ENCODE data around the gene DNAJC30. TPM values are rescaled to one million over a fixed set of nuclear protein-coding genes. Genes with fewer than 3 reads are reported as not detected.

DNAJC30 gene
- total and polyA plus RNA-seq, 2 of the 8 experiments (the other 6 are each of a cell fraction or from before 2014, with no cell fraction given), result 6.1 to 6.3 TPM

DNA sequence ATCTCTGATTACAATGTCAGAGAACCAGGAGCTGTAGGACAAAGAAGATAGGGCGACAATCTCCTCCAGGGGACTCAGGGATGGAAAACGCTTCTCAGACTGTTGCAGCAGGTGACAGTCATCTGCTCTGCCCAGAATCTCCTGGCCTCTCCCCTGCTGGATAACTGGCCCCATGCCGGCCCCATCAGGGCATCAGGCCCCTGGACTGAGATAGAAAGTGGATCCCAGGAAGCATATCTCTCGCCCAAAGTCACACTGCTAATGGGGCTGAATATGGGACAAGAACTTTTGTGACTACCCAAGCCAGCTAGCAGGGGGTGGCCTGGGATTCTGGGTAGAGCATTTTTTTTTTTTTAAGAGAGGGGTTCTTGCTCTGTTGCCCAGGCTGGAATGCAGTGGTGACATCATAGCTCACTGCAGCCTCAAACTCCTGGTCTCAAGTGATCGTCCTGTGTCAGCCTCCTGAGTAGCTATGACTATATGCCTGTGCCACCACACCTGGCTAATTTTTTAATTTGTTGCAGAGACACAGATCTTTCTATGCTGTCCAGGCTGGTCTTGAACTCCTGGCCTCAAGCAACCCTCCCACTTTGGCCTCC is 38.5 kb downstream of the DNAJC30 start:
- Histone ChIP-seq H3K79me1 (ENCODE audit: low read depth, low read length) (no peaks in the 10 kb centered on the region), H3K79me2 (ENCODE audit: control insufficient read depth in 1 of 2, insufficient read depth in 2 of 2, low read length in 2 of 2) (no peaks in the 10 kb centered on the region), H2BK20ac (ENCODE audit: low read length) (no peak overlapping the region), H2BK12ac (ENCODE audit: low read depth, low read length) (no peak overlapping the region), H4K20me1 (replicated peaks in 1 of 2; ENCODE audit: control insufficient read depth in 1 of 2, insufficient read depth in 2 of 2, low read length in 2 of 2) (no peaks in the 10 kb centered on the region), H3K9me3 (ENCODE audit: insufficient read depth in 2 of 2, low read depth in 1 of 2, low read length in 1 of 2) (no peaks in the 10 kb centered on the region; a peak in 1 of 4 replicates), H2BK120ac (replicated peaks; ENCODE audit: low read depth, low read length) (no peak overlapping the region), H3K4ac (replicated peaks; ENCODE audit: insufficient read length, low read depth, low read length) (no peak overlapping the region), H3K14ac (ENCODE audit: insufficient read length) (no peak overlapping the region), H4K91ac (replicated peaks; ENCODE audit: insufficient read length, low read length) (no peak overlapping the region), H2AK5ac (ENCODE audit: low read depth, low read length) (no peak overlapping the region), H3K23me2 (ENCODE audit: low read depth, low read length) (peaks cover 8% of the 10 kb centered on the region; the same call in 1 of the 2 replicates), H3K9ac (replicated peaks in 1 of 4; ENCODE audit: extremely low read depth in 1 of 4, low read depth in 3 of 4, low read length in 3 of 4) (no peak overlapping the region), H3K4me2 (ENCODE audit: insufficient read depth in 1 of 2, low read depth in 2 of 2, low read length in 2 of 2) (no peak overlapping the region), H3K27me3 (replicated peaks in 1 of 4; ENCODE audit: control insufficient read depth in 3 of 4, extremely low read depth in 1 of 4, insufficient read depth in 3 of 4, low read length in 3 of 4) (peaks cover 0 to 28% (median 24%) of the 10 kb centered on the region in 4 experiments; a peak in 6 of 7 replicates), H3K36me3 (ENCODE audit: control insufficient read depth in 2 of 4, insufficient read depth in 4 of 4, low read length in 3 of 4) (no peaks in the 10 kb centered on the region), H3K56ac (replicated peaks; ENCODE audit: insufficient read length, low read depth, low read length) (no peak overlapping the region), H3K4me1 (replicated peaks in 1 of 4; ENCODE audit: control insufficient read depth in 3 of 4, insufficient read depth in 4 of 4, low read length in 3 of 4) (peaks cover 0 to 12% (median 7%) of the 10 kb centered on the region in 4 experiments; a peak in 6 of 7 replicates), H2BK15ac (ENCODE audit: low read length) (no peak overlapping the region), H2BK5ac (ENCODE audit: low read depth, low read length) (no peak overlapping the region), H3K4me3 (ENCODE audit: extremely low read depth in 1 of 4, insufficient read depth in 2 of 4, low read depth in 3 of 4, low read length in 4 of 4) (no peak overlapping the region), H4K8ac (ENCODE audit: extremely low read depth, insufficient read depth, low read length) (no peak overlapping the region), H4K5ac (ENCODE audit: insufficient read length, low read depth, low read length) (no peak overlapping the region), H3K27ac (ENCODE audit: low read depth, low read length) (no peak overlapping the region), H3K18ac (ENCODE audit: extremely low read depth, low read length) (no peak overlapping the region), H3K23ac (ENCODE audit: insufficient read length) (no peak overlapping the region), H2AFZ (ENCODE audit: low read length) (no peak overlapping the region)
- ChIA-PET CTCF (ENCODE audit: partially characterized antibody) (interaction anchor here (0.6 to 8.4 kb wide), 6 partner anchors 8 to 58 kb away, joined by 3 to 86 read pairs (median 6); no protein-coding TSS in a partner anchor), POLR2A (ENCODE audit: partially characterized antibody) (interaction anchor here (1.4 kb wide), 1 partner anchor 98 kb away, joined by 4 read pairs; no protein-coding TSS in a partner anchor)
- no peak for TF ChIP-seq POU5F1 (IDR thresholded peaks at IDR 0.05; ENCODE audit: low read depth, low read length)
- TF ChIP-seq, protein P1, sequence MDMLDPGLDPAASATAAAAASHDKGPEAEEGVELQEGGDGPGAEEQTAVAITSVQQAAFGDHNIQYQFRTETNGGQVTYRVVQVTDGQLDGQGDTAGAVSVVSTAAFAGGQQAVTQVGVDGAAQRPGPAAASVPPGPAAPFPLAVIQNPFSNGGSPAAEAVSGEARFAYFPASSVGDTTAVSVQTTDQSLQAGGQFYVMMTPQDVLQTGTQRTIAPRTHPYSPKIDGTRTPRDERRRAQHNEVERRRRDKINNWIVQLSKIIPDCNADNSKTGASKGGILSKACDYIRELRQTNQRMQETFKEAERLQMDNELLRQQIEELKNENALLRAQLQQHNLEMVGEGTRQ (IDR thresholded peaks at IDR 0.05; ENCODE audit: low read length), result no peak
- no peak for TF ChIP-seq NANOG (IDR thresholded peaks at IDR 0.05; ENCODE audit: insufficient read depth, low read depth, low read length, poor library complexity, severe bottlenecking)
- TF ChIP-seq TAF1 (IDR thresholded peaks at IDR 0.05; ENCODE audit: low read depth, low read length), result no peak
- no peak for TF ChIP-seq POLR2AphosphoS5 (IDR thresholded peaks at IDR 0.05; ENCODE audit: low read depth, low read length)
- no peak for TF ChIP-seq TCF12 (IDR thresholded peaks at IDR 0.05; ENCODE audit: low read depth, low read length)
- TF ChIP-seq BCL11A (IDR thresholded peaks at IDR 0.05; ENCODE audit: low read depth in 2 of 2, low read length in 2 of 2), result no peak
- no peak for TF ChIP-seq SP2 (IDR thresholded peaks at IDR 0.05; ENCODE audit: low read length)
- no peak for TF ChIP-seq SUZ12 (IDR thresholded peaks at IDR 0.05; ENCODE audit: low read length)
- no peak for TF ChIP-seq GABPA (IDR thresholded peaks at IDR 0.05; ENCODE audit: borderline replicate concordance, insufficient read depth, low read length)
- no peak for TF ChIP-seq FOSL1 (IDR thresholded peaks at IDR 0.05; ENCODE audit: insufficient read depth, low read depth, low read length)
- FAIRE-seq (no peak), DNase-seq (ENCODE audit: low read depth in 1 of 2, low spot score in 2 of 2) (no peak)
- 83% methylated on average over 5 of the region's 5 CpGs; no CpG with 5 or more reads in 1 of the 2 experiments for WGBS, 2 experiments (ENCODE audit: extremely low coverage in 1 of 2, insufficient coverage in 1 of 2, insufficient read length in 1 of 2, insufficient replicate concordance in 2 of 2, low coverage in 1 of 2, low lambda C conversion rate in 2 of 2, missing lambda C conversion rate in 1 of 2)
